ENCODE data around the gene PICK1. TPM values are rescaled to one million over a fixed set of nuclear protein-coding genes. Genes with fewer than 3 reads are reported as not detected.

Gene PICK1
- total RNA-seq, 1 experiment from 2014 or later: 6.0 TPM

Other genes starting within 250 kb of the PICK1 start
- 4.0 and 5.6 TPM in 2 replicates for gene GCAT, start 249.5 kb upstream of the PICK1 start, total RNA-seq (2014; rRNA removed; shearing (Covaris generic))
- gene GALR3, start 234.0 kb upstream of the PICK1 start, total RNA-seq (2014; rRNA removed; shearing (Covaris generic)): not detected in 2 replicates
- gene ANKRD54, start 213.1 kb upstream of the PICK1 start, total RNA-seq (2014; rRNA removed; shearing (Covaris generic)): 8.1 and 8.4 TPM in 2 replicates
- 270 and 290 TPM in 2 replicates for gene EIF3L, start 208.0 kb upstream of the PICK1 start, total RNA-seq (2014; rRNA removed; shearing (Covaris generic))
- 6.3 and 7.5 TPM in 2 replicates for gene MICALL1, start 151.1 kb upstream of the PICK1 start, total RNA-seq (2014; rRNA removed; shearing (Covaris generic))
- 2.4 TPM in 1 of 2 replicates, not detected in the other for gene C22orf23, start 103.8 kb upstream of the PICK1 start, total RNA-seq (2014; rRNA removed; shearing (Covaris generic))
- gene POLR2F, start 103.7 kb upstream of the PICK1 start, total RNA-seq (2014; rRNA removed; shearing (Covaris generic)): 37.4 and 50.0 TPM in 2 replicates
- not detected in 2 replicates for gene SOX10, start 72.8 kb upstream of the PICK1 start, total RNA-seq (2014; rRNA removed; shearing (Covaris generic))
- gene SLC16A8, start 26.8 kb downstream of the PICK1 start, total RNA-seq (2014; rRNA removed; shearing (Covaris generic)): not detected in 2 replicates
- not detected in 2 replicates for gene BAIAP2L2, start 53.3 kb downstream of the PICK1 start, total RNA-seq (2014; rRNA removed; shearing (Covaris generic))
- 6.8 and 7.5 TPM in 2 replicates for gene PLA2G6, start 124.4 kb downstream of the PICK1 start, total RNA-seq (2014; rRNA removed; shearing (Covaris generic))
- gene MAFF, start 144.6 kb downstream of the PICK1 start, total RNA-seq (2014; rRNA removed; shearing (Covaris generic)): 10.7 and 12.4 TPM in 2 replicates
- 7.9 and 10.0 TPM in 2 replicates for gene TMEM184B, start 215.6 kb downstream of the PICK1 start, total RNA-seq (2014; rRNA removed; shearing (Covaris generic))